Umbilical cord (tissue), 2 donors: ENCODE measurements around the gene C1R. TPM values are rescaled to one million over a fixed set of nuclear protein-coding genes. Genes with fewer than 3 reads are reported as not detected.
A peak's percentile ranks its signal among the peaks of the same experiment; 100 is the strongest.

Experiments used
- DNase-seq: peaks from one replicate; pipeline ENCODE4 v3.0.0-alpha.2; 2015; ENCODE audit warnings: low spot score
- total RNA-seq: library from RNA; depleted of rRNA; stranded (reverse); fragments of >200 nt; gene quantifications from one replicate; pipeline ENCODE4 v1.2.3, GENCODE V29; 2014; ENCODE audit warnings: low replicate concordance; ENCODE audit not compliant: insufficient read depth

The C1R gene
- total RNA-seq, 1 donor from 2014 or later: 141 TPM

DNA sequence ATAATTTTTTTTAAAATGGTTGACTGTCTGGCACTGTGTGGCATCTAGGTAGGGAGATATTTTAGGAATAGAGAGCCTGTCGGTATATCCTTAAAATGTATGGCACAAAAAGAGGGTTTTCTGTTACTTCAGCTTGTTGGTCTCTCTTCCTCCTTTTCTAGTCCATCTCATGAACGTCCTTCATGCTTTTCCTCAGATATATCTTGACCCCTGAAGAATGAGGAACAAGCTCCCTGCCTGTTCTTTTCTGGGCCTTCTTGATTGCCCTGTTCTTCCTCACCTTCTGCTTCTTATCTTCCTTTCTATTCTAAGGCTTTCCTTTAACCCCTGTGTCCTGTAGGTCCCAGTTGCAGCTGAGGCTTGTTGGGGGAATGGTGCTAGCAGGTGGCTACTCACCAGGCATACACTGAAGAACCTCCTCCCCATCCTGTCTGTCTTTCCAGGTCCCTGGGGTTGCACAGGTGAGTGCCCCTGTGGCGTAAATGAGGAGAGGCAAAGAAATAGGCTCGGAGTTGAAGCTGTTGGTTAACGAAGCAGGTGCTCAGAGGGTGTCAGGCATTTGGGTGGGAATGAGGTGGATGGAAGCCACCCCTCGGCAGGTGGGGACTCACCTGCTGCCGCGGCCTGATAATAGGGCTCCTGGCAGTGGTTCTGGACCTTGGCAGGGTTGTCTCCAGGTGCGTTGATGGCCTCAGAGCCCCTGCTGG, 7.2 kb upstream of the C1R start:
- no peak for DNase-seq

DNA sequence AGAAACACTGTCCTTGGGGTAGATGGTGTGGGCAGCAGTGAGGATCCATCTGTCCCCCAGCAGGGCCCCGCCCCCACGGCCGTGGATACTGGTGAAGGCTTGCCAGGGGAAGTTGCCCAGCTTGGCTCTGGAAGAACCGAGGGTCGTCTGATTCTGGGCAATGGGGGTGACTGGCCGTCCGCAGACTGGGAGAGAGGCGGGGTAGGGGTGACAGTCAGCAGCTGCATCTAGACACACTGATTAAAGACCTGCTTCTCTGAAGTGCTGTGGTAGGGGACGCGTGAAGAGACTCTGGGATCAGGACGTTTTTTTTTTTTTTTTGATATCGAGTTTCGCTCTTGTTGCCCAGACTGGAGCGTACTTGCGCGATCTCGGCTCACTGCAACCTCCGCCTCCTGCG, 4.7 kb upstream of the C1R start:
- no peak for DNase-seq

DNA sequence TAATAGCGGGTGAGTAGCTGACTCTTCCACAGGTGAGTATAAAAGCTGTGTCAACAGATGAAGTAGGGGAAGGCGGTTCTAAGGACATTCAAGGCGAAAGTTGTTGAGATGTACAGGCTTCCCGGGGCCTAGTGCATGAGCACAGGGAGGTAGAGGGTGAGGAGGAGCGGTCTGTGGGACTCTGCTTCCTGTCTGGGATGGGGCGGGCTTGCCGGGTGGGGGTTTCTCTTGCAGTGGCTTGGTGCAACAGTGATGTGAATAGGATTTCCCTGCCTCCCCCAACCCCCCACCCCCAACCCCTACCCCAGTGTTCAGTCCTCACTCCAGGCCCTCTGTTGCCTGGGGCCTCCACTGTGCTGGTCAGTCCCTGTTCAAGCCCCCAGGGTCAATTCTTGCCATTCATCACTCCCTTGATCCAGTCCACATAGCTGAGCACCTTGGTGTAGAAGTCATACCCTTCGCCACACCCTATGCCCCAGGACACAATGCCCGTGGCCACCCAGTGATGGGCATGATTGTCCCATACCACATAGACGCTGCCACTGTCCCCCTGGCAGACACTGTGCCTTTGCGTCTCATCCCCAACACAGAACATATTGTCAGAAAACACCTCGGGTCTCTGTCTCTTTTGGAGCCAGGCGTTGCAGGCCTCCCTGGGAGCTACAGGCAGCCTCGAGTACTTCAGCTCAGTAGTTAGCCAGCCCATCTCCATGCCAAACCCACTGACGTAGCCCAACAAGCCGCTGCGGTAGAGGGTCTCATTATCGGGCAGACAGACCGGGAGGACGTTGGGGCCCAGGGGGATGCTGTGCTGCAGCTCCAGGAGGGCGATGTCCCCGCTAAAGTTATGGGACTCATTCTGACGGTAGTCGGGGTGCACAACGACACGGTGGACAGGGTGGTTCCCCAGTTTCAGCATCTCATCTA, 4.0 kb upstream of the C1R start:
- no peak for DNase-seq

DNA sequence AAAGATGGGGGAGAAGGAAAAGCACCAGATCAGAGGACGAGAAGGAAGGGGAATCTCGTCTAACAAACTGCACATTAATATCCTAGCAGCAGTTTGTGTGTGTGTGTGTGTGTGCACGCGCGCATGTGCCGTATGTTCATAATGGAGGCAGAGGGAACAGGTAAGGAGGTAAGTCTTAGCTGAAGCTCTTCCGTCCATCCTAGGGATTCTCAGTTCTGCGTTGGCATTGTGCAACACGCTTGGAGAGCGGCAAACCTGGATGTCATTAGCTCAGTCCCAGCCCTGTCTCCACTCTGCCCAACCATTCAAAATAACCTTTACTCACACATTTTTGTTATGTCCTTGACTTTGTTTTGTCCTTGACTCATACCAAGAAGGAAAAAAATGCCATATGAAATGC, 1.6 kb upstream of the C1R start:
- DNase-seq: no peak

DNA sequence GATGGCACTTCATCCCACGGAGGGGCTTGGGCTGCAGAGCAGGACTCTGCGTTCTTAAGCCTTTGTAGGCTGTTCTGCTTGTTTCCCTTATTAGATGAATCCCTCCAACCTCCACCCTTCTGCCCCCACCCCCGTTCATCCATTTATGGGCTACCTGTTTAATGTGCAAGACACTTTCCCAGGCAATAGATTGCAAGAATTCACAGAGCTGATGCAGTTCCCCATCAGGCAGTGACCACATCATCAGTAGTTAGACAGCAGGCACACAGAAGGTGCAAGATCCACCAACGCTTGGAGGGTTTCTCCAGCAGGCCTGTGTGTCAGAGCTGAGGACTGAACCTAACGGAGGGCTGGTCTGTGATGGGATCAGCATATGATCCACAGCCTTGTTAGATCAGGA, 1.2 kb upstream of the C1R start:
- no peak for DNase-seq

DNA sequence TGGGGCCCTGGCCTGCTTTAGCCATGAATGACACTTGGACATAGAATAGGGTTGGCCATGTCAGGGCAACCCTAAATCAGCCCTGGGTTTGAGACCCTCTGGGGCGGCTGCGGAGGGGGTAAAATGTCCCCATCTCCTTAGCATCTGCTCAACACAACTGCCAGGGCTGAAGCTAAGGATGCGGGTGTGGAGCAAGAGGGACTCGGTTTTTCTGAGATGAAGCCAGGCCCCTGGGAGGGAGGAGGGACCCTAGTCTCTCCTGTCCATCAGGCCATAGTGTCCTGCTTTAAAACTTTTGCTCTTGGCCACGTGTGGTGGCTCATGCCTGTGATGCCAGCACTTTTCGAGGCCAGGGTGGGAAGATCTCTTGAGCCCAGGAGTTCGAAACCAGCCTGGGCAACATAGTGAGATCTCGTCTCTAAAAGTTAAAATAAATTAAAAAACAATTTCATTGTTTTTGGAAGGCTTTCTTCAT, 778 bp upstream of the C1R start:
- DNase-seq: no peak

DNA sequence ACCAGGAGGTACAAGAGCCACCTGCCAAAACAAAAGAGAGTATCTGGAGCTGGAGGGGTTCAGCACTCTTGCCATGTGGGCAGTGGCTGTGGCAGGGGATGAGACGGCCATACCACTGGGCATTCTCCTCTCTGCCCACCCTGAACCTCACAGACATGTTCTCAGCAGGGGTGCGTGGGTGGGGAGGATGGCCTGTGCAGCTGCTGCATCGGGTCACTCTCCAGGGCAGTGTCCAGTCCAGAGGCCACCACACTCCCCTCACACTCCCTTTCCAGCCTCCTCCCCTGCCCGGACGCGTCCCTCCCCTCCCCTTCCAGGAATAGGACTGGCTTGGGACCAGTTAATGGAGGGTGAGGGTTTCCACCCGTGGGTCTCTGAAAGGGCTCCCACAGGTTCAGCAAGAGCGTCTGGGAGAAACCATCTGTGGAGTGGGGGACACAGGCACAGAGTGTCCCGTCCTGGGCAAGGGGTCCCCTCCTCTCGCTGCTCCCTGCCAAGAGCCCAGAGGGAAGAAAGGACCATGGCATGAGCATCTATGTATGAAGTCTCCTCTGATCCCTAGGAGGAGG, 501 bp downstream of the C1R start:
- DNase-seq: no peak

DNA sequence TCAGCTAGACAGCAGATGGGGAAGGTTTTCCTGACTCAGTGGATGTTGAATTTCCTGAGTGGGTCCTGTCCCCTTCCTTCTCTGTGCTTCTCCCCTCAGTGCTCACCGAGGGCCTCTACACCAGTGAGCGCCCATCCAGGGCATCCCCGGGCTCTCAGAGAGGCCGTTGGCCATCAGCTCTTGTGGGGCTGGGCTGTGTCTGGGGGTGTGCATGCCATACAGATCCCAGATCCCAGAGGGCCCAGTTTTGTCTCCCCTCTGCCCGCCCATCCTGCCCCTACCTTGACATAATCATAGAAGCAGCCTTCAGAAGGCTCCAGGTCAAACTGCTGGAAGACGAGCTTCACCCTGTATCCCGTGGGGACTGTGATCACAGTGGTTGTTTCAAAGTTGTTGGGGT, 1.1 kb downstream of the C1R start:
- DNase-seq: no peak

DNA sequence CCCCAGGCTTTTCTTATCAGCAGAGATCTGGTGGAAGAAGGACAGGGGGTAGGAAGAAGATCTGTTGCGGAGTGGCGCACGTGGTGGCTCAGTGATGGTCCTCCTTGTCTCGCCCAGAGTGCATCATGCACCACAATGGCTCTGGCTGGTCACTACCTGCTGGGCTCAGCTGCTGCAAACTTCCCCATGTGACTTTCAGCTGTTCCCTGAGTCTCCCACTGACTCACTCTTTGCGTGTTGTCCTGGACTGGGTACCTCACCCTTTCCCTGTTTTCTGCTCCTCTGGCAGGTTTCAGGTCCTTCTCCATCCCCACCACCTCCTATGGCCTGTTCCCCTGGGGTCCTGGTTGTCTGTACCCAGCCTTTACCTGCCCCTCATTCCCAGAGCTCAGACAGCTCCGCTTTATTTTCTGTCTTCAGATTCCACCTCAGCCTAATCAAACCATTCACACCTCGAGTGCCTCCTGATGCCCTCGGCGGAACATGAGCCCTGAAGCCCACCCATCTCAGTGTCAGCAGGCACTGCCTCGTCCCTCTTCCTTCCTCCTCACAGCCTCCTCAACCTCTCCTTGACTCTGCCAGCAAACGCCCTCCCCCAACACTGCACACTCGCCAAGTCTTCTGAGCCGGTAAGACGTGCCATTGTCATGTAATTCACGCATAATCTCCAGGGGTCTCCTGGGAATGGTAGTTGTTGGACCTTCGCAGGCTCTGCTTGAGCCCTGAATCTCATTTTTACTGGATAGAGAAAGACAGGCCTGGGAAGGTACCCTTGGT, 1.8 kb downstream of the C1R start:
- no peak for DNase-seq

DNA sequence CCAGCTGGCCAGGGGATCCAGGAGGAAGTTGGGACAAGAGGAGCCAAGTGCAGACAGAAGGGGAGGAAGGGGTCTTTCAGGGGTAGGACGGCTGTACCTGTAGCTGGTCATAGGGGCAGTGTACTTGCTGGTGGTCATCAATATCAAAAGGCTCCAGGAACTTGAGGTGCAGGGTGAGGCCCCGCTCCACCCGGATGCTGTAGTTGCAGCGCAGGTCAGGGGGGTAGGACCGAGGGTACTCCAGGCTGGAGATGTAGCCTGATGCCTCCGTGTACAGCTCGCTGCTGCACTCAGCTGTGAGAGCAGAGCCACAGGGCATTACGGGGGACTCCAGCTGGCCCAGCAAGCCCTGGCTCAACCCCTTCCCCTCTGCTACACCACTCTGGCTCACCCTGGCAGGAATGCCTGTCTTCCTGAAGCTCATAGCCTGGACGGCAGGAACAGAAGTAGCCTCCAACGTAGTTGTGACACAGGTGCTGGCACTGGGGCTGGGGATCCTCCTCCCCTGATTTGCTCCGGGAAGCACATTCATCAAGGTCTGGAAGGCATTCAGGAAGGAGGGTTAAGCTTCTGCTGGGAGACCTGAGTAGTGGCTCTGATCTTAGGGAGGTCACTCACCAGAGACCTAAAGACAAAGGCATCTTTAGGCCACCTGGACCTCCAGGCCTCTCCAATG, 2.9 kb downstream of the C1R start:
- DNase-seq: no peak

DNA sequence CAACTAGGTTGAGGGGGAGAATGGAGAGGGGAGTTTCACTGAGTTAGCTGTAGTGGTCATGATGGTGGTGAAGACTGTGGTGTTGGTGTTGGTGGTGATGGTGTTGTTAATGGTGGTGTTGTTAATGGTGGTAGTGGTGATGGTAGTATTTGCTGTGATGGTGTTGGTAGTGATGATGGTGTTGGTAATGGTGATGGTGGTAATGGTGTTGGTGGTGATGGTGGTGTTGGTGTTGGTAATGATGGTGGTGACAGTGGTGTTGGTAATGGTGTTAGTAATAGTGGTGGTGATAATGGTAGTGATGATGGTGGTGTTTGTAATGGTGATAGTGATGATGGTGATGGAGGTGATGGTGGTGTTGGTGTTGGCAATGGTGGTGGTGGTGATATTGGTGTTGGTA, 9.1 kb downstream of the C1R start:
- DNase-seq: no peak

DNA sequence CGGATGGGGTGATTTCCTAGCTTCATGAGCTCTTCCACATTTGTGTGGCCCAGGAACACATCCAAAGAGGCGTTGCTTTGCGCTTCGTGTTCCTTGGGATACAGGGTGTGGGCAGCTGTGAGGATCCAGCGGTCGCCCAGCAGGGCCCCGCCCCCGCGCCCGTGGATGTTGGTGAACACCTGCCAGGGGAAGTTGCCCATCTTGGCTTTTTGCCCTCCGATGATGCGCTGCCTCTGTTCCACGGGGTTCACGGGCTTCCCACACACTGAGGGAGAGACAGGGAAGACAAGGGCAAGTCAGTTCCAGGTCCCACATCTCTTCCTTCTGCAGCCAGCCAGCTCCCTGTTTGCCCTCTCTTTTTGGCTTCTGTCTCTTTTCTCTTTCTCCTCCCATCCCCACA, 11.2 kb downstream of the C1R start:
- no peak for DNase-seq

DNA sequence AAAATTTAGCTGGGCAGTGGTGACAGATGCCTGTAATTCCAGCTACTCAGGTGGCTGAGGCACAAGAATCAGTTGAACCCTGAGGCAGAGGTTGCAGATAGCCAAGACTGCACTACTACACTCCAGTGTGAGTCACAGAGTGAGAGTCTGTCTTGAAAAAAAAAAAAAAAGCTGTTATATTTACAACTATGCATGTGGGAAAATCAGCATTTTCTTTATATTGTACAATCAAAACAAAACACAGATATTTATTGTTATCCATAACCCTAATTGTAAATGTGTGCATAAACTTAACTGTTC, 12.5 kb downstream of the C1R start:
- peak; percentile 45 for DNase-seq

DNA sequence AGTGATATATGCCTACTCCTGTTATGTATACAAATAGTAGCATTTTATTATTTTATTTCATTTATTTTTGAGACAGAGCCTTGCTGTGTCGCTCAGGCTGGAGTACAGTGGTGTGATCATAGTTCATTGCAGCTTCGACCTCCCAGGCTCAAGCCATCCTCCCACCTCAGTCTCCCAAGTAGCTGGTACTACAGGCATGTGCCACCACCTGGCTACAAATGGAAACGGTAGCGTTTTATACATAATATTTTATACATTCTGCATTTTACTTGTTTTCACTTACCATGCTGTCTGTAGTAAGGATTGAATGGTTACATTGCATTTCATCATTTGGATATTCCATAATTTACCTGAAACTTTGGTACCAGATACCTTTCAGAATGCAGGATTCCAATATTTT, 14.1 kb downstream of the C1R start:
- DNase-seq: no peak

DNA sequence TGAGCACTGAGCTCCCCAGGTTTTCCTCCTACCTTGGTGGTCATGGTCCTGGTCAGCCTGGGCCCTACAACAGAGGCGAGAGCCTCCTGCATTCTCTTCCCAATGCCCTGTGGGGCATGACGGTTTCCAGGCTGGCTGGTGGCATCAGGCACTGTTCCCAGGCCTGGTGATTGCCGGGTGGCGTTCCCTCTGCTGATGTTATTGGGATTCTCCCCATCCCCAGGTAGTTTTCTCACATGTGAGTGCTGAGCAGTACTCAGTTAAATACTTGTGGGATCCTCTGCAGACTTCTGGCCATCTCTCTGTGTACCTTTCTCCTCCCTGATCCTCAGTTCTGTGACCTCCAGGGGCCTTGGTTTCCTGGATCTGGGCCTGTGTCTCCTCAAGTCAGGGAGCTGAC, 15.8 kb downstream of the C1R start:
- DNase-seq: no peak

DNA sequence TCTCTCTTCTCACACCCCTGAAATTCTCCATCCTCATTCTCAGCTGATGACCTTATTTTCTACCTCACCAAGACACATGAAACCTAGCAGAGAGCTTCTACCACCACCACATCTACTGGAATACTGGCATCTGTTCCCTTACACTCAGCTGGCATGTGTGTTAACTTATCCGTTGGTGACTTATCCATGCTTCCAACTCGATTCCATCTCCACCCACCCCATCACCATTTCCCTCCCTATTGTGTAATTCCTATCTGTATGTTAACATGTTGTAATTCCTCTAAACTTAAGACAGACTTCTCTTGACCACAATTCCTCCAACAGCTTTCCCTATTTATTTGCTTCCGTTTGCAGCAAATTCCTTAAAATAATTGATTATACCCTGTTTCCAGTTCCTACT, 16.3 kb downstream of the C1R start:
- no peak for DNase-seq

DNA sequence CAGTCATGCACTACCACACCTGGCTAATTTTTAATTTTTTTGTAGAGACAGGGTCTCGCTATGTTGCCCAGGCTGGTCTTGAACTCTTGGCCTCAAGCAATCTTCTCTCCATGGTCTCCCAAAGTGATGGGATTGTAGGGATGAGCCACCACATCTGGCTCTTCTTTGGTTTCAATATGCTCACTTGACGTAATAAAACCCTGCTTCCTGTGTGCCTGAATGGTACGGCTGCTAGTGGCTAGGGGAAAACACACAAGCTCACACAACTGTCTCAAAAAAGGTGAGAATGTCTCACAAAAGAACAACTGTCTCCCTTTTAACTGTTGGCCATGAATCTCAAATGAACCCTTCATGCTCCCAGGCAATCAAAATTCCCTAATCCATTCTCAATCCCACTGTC, 16.7 kb downstream of the C1R start:
- no peak for DNase-seq

DNA sequence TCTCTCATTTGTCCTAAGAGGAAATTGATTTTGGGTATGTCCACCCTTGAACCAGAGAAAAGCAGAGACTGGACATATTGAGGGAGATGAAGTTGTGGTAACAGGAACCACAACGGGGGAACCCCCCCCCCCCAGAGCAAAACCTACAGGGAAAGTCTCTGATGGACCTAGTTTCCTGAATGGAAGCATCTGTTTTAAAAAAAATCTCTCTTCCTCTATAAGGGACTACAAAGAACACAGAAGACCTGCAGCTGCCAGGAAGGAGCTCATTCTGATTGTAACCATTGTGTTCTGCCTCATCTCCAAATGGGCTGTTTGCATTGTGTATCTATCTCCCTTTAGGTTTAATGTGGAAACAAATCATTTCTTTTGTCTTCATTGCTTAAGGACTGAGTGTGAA, 18.3 kb downstream of the C1R start:
- DNase-seq: no peak

DNA sequence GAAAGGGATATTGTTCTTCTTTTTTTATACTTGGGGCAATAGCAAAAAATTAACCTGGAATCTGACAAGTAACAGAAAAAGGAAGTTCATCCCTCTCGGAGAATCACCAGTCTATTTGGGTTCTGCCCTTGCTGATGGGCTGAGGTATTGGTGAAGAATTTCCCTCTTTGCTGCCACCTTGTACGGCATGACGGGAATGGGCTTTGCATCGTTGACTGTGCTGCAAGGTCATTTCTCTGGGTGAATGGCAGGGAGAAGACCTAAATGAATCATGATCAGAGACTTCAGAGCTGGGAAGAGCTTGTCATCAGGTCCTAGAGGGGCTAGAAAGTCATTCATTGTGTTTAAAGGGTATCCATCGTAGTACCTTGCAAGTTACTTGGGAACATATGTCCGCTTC, 19.7 kb downstream of the C1R start:
- no peak for DNase-seq

DNA sequence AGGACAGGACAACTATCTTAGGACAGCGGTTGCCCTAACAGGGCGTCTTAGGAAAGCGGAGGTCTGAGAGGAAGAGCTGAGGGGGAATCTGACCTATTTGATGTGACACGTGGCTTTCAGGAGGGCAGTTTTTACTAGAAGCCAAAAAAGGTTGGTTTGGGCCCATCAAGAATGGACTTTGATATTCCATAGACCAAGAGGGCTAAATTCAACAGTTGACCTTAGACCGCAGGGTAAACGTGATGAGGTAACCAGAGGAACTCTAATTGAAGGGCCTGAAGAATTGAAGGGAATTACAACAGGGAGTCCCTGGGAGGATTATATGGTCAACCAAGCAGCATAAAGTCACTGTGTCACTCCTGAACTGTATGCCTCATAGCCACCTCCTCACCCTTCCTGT, 20.2 kb downstream of the C1R start:
- no peak for DNase-seq

DNA sequence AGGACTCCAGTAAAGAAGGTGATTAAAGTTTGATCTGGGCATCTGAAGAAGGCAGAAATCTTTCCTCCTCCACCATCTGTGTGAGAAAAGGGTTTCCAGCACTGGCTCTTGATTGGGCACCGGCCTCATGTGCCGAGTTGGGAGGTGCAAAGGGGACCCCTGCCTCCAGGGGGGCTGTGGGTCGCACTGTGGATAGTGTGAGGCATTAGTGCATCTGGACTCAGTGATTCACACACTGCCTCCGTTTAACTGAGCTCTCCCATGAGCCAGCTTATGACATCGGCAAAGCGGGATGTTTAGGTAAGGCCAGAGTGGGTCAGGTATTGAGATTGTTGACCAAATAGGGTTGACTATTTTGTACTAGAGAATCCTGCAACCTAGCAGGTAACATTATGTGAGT, 22.9 kb downstream of the C1R start:
- DNase-seq: no peak

DNA sequence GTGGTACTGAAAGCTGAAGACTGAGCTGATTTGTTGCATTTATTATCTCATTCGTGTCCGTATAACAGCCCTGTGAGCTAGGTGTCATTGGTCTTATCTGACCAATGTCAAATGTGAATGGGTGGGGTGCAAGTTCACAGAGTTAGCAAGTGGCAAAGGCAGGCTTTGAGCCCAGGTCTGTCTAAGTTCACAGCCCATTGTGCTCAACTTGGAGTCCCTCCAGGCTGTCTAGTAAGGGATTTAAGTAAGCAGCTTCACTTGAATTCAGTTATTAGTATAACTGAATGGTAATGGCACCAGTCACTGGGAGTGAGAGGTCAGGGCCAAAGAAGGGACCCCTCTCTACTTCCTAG, 23.3 kb downstream of the C1R start:
- no peak for DNase-seq
